GM21526 (cell line): ENCODE measurements around the gene PRDM15.

Source experiments
- ATAC-seq: cut with Tn5 transposase; IDR thresholded peaks from one replicate; pipeline ENCODE4 v1.9.1; 2021; ENCODE audit warnings: moderate library complexity; ENCODE audit not compliant: unreplicated experiment, low FRiP score

Gene PRDM15

GRCh38 chr21:41769521-41769920 is 109.6 kb downstream of the PRDM15 start:
- no peak for ATAC-seq

DNA sequence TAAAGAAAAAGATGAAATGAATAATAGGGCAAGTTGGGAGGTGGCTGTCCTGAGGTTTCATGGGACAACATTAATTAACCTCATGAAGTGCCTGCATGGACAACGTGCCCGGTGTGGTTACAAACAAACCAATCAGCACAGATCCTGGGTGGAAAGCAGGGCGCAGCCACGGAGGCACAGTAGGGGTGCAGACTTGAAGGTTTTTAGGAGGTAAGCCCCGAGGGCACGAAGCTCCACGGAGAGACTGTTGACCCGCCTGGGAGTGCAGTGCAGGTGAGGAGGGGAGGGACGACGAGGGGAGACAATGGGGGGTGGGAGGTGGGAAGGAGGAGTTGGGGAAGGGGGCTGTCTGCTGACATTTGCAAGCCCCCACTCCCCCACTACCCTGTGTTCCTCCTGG is 110.0 kb downstream of the PRDM15 start:
- ATAC-seq, result no peak

GRCh38 chr21:41768437-41769042 is 110.6 kb downstream of the PRDM15 start:
- ATAC-seq, result no peak

- no peak for ATAC-seq
These were observed 111.3 kb downstream of the PRDM15 start for GRCh38 chr21:41767606-41768436.

GRCh38 chr21:41766883-41767605 is 112.1 kb downstream of the PRDM15 start, which contains the start of gene RIPK4:
Gene RIPK4 (minus strand): TSS chr21:41767052. CDS start chr21:41767041, 11 bp downstream.
- ATAC-seq, result no peak

DNA sequence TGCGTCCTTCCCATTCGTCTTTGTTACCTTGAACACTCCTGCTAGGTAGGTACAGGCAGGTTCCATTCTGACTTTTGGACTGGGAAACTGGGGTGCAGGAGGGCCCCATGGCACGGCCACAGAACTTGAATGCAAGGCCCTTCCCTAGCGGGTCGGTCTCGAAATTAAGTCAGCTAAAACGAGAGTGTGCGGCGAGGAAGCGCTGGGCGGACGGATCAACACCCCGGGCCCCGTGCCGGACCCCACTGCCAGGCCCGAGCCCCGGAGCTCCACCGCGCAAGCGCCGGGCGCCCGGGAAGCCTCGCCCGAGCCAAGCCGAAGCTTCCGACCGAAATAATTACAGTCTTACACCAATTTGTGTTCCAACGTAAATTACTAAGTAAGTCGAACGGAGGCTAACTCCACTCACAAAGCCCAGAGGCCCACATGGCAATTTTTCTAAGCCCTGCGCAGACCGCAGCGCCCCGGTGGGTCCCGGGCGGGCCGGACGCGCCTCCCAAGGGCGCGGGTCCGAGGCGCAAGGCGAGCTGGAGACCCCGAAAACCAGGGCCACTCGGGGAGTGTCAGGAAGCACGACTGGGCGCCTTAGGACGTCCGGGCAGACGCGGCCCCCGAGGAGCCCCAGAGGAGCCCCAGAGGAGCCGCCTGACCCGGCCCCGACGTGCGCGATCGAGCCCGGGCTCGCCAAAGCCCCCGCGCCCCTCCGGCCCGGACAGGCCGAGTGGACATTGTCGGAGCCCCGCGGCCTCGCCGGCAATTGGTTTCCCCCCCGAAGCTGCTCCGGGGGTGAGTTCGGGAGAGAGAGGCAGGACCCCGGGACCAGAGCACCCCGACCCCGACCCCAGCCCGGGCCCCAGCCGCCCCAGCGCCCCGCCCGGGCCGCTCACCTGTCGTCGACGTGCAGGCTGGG is 112.9 kb downstream of the PRDM15 start:
- no peak for ATAC-seq

- ATAC-seq, result no peak
These were observed 113.7 kb downstream of the PRDM15 start for GRCh38 chr21:41765420-41765821.

- no peak for ATAC-seq
These were observed 114.4 kb downstream of the PRDM15 start for GRCh38 chr21:41764558-41765419.

DNA sequence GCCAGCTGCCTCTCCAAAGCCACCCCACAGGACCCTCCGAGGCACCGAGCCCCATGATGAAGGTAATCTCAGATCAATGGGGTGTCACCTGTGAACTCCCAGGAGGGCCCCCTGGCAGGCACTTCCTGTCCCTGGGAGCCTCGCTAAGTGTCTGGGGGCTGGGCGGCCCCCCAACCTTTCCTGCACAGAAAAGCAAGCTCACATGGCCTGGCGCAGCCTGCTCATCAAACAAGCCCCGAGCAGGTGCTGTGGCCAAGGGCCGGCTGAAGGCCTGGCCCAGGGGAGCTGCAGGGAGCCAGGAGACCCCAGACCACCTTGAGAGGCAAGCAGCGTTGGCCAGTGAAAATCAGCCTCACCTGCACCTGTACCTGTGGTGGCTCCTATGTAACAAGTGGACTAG is 115.1 kb downstream of the PRDM15 start:
- no peak for ATAC-seq

GRCh38 chr21:41763398-41763931 is 115.7 kb downstream of the PRDM15 start:
- ATAC-seq, result no peak

GRCh38 chr21:41762753-41763152 is 116.4 kb downstream of the PRDM15 start:
- ATAC-seq, result no peak

DNA sequence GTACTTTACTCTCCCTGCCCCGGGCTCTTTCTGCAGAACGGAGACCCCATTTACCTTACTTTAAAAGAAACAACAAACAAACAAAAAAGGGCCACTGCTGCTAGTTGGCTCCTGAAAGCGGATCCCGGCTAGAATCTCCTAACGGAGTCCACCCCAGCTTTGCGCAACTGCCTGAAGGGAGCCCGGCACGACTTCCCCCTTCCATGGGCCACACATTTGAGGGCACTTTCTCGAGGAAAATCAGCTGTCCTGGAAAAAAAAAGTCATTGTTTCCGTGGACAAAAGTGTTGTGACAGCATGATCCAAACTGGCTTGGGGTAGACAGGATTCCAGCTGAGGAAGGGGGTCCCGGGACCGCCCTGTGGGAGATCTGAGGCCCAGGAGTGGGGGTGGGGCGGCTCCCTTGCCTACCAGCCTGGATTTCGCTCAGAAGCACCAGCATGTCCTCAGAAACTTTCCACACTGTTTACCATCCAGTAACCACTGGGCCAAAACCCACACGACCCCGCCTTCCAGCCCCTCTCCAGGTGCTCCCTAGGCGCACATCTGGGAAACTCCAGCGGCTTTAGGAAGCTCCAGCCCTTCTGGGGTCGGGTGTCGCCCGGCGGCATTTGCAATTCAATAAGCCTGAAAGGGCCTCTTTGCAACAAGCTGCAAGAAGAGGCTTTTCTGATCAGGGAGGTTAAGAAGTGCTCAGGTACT is 117.1 kb downstream of the PRDM15 start:
- no peak for ATAC-seq

GRCh38 chr21:41761211-41761933 is 117.8 kb downstream of the PRDM15 start:
- ATAC-seq, result no peak

DNA sequence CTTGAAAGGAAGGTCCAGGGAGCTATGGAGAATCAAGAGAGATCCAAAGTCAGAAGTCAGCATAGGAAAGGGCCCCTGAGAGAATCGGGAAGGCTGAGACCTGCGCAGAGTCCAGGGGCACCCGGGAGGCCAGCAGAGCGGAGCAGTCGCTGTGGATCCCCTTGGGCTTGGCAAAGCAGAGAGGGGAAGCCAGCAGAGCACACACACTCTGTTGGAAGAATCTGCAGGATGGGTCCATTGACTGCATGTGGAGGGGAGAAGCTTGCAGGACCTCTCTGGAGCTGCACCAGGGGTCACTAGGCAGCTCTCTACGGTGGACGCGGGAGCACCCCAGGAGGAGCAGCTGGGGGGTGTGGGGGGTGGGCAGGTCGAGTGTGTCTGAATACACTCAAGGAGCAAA is 118.7 kb downstream of the PRDM15 start:
- ATAC-seq, result no peak

DNA sequence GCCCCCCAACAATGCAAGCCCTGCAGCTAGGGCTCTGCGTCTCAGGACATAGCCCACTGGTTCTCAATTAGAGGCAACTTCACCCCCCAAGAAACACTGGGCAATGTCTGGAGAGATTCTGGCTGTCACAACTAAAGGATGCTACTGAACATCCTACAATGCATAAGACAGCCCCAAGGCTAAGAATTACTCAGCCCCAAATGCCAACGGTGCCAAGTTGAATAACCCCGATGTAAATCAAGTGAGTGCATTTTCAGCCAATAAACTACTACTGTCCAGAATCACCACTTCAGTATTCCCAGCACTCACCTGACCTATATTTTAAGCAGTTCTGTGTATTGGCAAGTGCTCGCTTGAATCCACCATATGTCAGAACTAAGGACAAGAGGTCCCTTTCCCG is 119.2 kb downstream of the PRDM15 start:
- no peak for ATAC-seq

GRCh38 chr21:41759214-41759840 is 119.8 kb downstream of the PRDM15 start:
- ATAC-seq, result no peak

DNA sequence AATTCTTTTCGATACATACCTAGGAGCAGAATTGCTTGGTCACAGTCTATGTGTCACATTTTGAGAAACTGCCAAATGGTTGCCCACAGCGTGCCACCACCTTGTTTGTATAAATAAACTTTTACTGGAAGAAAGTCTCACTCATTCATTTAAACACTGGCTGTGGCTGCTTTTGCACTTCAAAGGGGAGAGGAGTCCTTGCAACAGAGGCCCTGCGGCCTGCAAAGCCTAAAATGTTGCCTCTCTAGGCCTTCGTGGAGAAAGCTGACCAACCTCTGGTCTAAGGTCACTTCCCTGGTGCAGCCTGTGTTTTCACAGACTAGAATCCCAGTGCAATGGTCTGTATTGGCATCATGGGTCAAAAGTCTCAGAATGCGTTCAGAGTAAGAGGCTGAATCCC is 120.6 kb downstream of the PRDM15 start:
- no peak for ATAC-seq
